ENCODE measurements around the gene PLA2R1. TPM values are rescaled to one million over a fixed set of nuclear protein-coding genes. Genes with fewer than 3 reads are reported as not detected.

Gene PLA2R1
- total RNA-seq, 4 donors from 2014 or later, result 11.6 to 49.2 (median 30.5) TPM

GRCh38 chr2:159989249-159989648 lies 73.2 kb downstream of the PLA2R1 start:
- Histone ChIP-seq H3K36me3 (peaks cover 0 to 9% (median 0%) of the 10 kb centered on the region in 3 donors), H3K27ac (no peak overlapping the region), H3K4me1 (no peaks in the 10 kb centered on the region), H3K9me3 (no peaks in the 10 kb centered on the region), H3K27me3 (no peaks in the 10 kb centered on the region), H3K4me3 (no peak overlapping the region)
- no peak for TF ChIP-seq CTCF (IDR thresholded peaks at IDR 0.05)
- TF ChIP-seq POLR2A (IDR thresholded peaks at IDR 0.05), result no peak
- DNase-seq, result no peak

GRCh38 chr2:159988412-159988970 lies 73.9 kb downstream of the PLA2R1 start:
- no peaks in the 10 kb centered on the region for H3K4me1 ChIP-seq
- no peak for DNase-seq
- no peaks in the 10 kb centered on the region for H3K27me3 ChIP-seq
- no peak overlapping the region for H3K4me3 ChIP-seq
- H3K27ac ChIP-seq, result no peak overlapping the region
- no peaks in the 10 kb centered on the region for H3K9me3 ChIP-seq
- no peak for TF ChIP-seq CTCF (IDR thresholded peaks at IDR 0.05)
- no peak for TF ChIP-seq POLR2A (IDR thresholded peaks at IDR 0.05)
- peaks cover 0 to 9% (median 0%) of the 10 kb centered on the region in 3 donors for H3K36me3 ChIP-seq

- Histone ChIP-seq H3K4me3 (no peak overlapping the region), H3K9me3 (no peaks in the 10 kb centered on the region), H3K4me1 (no peaks in the 10 kb centered on the region), H3K27ac (no peak overlapping the region), H3K36me3 (peaks cover 0 to 9% (median 0%) of the 10 kb centered on the region in 3 donors), H3K27me3 (no peaks in the 10 kb centered on the region)
- no peak for TF ChIP-seq CTCF (IDR thresholded peaks at IDR 0.05)
- no peak for TF ChIP-seq POLR2A (IDR thresholded peaks at IDR 0.05)
- DNase-seq, result no peak
Observed at GRCh38 chr2:159987181-159987580, 75.2 kb downstream of the PLA2R1 start.

GRCh38 chr2:159985656-159986055 lies 76.8 kb downstream of the PLA2R1 start:
- H3K4me1 ChIP-seq, result no peaks in the 10 kb centered on the region
- H3K9me3 ChIP-seq, result no peaks in the 10 kb centered on the region
- no peaks in the 10 kb centered on the region for H3K27me3 ChIP-seq
- H3K36me3 ChIP-seq, result peaks cover 0 to 9% (median 0%) of the 10 kb centered on the region in 3 donors
- DNase-seq, result no peak
- no peak overlapping the region for H3K4me3 ChIP-seq
- no peak overlapping the region for H3K27ac ChIP-seq
- TF ChIP-seq POLR2A (IDR thresholded peaks at IDR 0.05) (no peak), CTCF (IDR thresholded peaks at IDR 0.05) (no peak)

- TF ChIP-seq CTCF (IDR thresholded peaks at IDR 0.05), result no peak
- no peak for TF ChIP-seq POLR2A (IDR thresholded peaks at IDR 0.05)
- Histone ChIP-seq H3K4me1 (no peaks in the 10 kb centered on the region), H3K36me3 (peaks cover 0 to 16% (median 0%) of the 10 kb centered on the region in 3 donors), H3K9me3 (no peaks in the 10 kb centered on the region), H3K27ac (no peak overlapping the region), H3K27me3 (no peaks in the 10 kb centered on the region), H3K4me3 (no peak overlapping the region)
- DNase-seq, result no peak
Observed at GRCh38 chr2:159984034-159984433, 78.4 kb downstream of the PLA2R1 start.
